NCI-H226 (cell line): ENCODE data around the gene GLT8D2.

Experiments
- DNase-seq: peaks from one replicate; pipeline ENCODE4 v3.0.0-alpha.2; 2015

GLT8D2 gene

GRCh38 chr12:104049903-104050356 lies at the start of gene GLT8D2:
GLT8D2 (minus strand) TSS chr12:104050187; CDS start chr12:104019648, 30,539 bp downstream.
- no peak for DNase-seq

- no peak for DNase-seq
Measured at GRCh38 chr12:104097954-104098353, 48.0 kb upstream of the GLT8D2 start.

GRCh38 chr12:104095289-104095688 lies 45.3 kb upstream of the GLT8D2 start:
- no peak for DNase-seq

GRCh38 chr12:104094284-104094683 lies 44.3 kb upstream of the GLT8D2 start:
- no peak for DNase-seq

- no peak for DNase-seq
Measured at GRCh38 chr12:104091136-104091535, 41.1 kb upstream of the GLT8D2 start.

- DNase-seq: no peak
Measured at GRCh38 chr12:104090685-104091084, 40.7 kb upstream of the GLT8D2 start.

GRCh38 chr12:104083769-104084475 lies 33.9 kb upstream of the GLT8D2 start:
- DNase-seq: no peak

GRCh38 chr12:104080764-104081163 lies 30.8 kb upstream of the GLT8D2 start:
- no peak for DNase-seq

- DNase-seq: no peak
Measured at GRCh38 chr12:104079024-104079423, 29.0 kb upstream of the GLT8D2 start.

- no peak for DNase-seq
Measured at GRCh38 chr12:104073699-104074098, 23.7 kb upstream of the GLT8D2 start.

- DNase-seq: no peak
Measured at GRCh38 chr12:104072099-104072498, 22.1 kb upstream of the GLT8D2 start.

- no peak for DNase-seq
Measured at GRCh38 chr12:104064842-104065427, 14.9 kb upstream of the GLT8D2 start.

GRCh38 chr12:104064031-104064841 lies 14.2 kb upstream of the GLT8D2 start, which contains the start of gene HCFC2:
HCFC2 (plus strand) TSS chr12:104064531; CDS start chr12:104064561, 30 bp downstream.
- DNase-seq: peak; percentile 87

GRCh38 chr12:104063712-104064030 lies 13.7 kb upstream of the GLT8D2 start:
- DNase-seq: no peak

- DNase-seq: no peak
Measured at GRCh38 chr12:104060791-104061190, 10.8 kb upstream of the GLT8D2 start.

- no peak for DNase-seq
Measured at GRCh38 chr12:104059963-104060362, 10.0 kb upstream of the GLT8D2 start.

- DNase-seq: no peak
Measured at GRCh38 chr12:104058802-104059201, 8.8 kb upstream of the GLT8D2 start.

GRCh38 chr12:104057771-104058197 lies 7.8 kb upstream of the GLT8D2 start:
- no peak for DNase-seq

- no peak for DNase-seq
Measured at GRCh38 chr12:104056419-104056972, 6.5 kb upstream of the GLT8D2 start.

- peak; percentile 79 for DNase-seq
Measured at GRCh38 chr12:104055686-104056388, 5.8 kb upstream of the GLT8D2 start.

- no peak for DNase-seq
Measured at GRCh38 chr12:104054681-104055346, 4.8 kb upstream of the GLT8D2 start.

- DNase-seq: no peak
Measured at GRCh38 chr12:104050436-104050835, 449 bp upstream of the GLT8D2 start.
